ENCODE measurements around the gene RER1.

RER1 gene

GRCh38 chr1:2375923-2376260, 15.7 kb upstream of the RER1 start:
- TF ChIP-seq ZFX (IDR thresholded peaks at IDR 0.05) (no peak), CTCF (conservative IDR thresholded peaks at IDR 0.05) (no peak)
- H3K27ac ChIP-seq = no peak overlapping the region

GRCh38 chr1:2376261-2376741, 15.3 kb upstream of the RER1 start:
- TF ChIP-seq ZFX (IDR thresholded peaks at IDR 0.05) (no peak), CTCF (conservative IDR thresholded peaks at IDR 0.05) (no peak)
- H3K27ac ChIP-seq = no peak overlapping the region

GRCh38 chr1:2376931-2377672, 14.5 kb upstream of the RER1 start:
- TF ChIP-seq CTCF (conservative IDR thresholded peaks at IDR 0.05) (no peak), ZFX (IDR thresholded peaks at IDR 0.05) (no peak)

GRCh38 chr1:2377751-2378440, 13.7 kb upstream of the RER1 start:
- TF ChIP-seq ZFX (IDR thresholded peaks at IDR 0.05) (no peak), CTCF (conservative IDR thresholded peaks at IDR 0.05) (no peak)
- no peak overlapping the region for H3K27ac ChIP-seq

More at GRCh38 chr1:2376931-2377672, 14.5 kb upstream of the RER1 start:
- H3K27ac ChIP-seq = no peak overlapping the region

GRCh38 chr1:2378441-2378851, 13.2 kb upstream of the RER1 start:
- no peak overlapping the region for H3K27ac ChIP-seq
- TF ChIP-seq ZFX (IDR thresholded peaks at IDR 0.05) (no peak), CTCF (conservative IDR thresholded peaks at IDR 0.05) (no peak)

- TF ChIP-seq CTCF (conservative IDR thresholded peaks at IDR 0.05) = no peak
- no peak for TF ChIP-seq ZFX (IDR thresholded peaks at IDR 0.05)
- H3K27ac ChIP-seq = no peak overlapping the region
Observed at GRCh38 chr1:2378956-2379732, 12.5 kb upstream of the RER1 start.

Measured in C4-2B (cell line).